Progenitor cell of endocrine pancreas (in vitro differentiated cells): ENCODE data around the gene NCAPG2. TPM values are rescaled to one million over a fixed set of nuclear protein-coding genes. Genes with fewer than 3 reads are reported as not detected.

Experiments
- DNase-seq: peaks from one replicate; pipeline ENCODE4 v3.0.0; 2021; ENCODE audit warnings: low spot score; ENCODE audit not compliant: unreplicated experiment
- H3K27ac Mint-ChIP-seq: 2 replicates; pipeline ENCODE4 v1.8.0; 2021; ENCODE audit warnings: mild to moderate bottlenecking, moderate library complexity, mixed read lengths
- H3K27me3 Mint-ChIP-seq: 2 replicates; pipeline ENCODE4 v1.8.0; 2021; ENCODE audit warnings: mixed read lengths
- H3K36me3 Mint-ChIP-seq: 2 replicates; pipeline ENCODE4 v1.8.0; 2022; ENCODE audit warnings: mixed read lengths; ENCODE audit not compliant: insufficient read depth
- H3K4me1 Mint-ChIP-seq: 2 replicates; pipeline ENCODE4 v1.8.0; 2021; ENCODE audit warnings: low read depth, mixed read lengths
- H3K4me3 Mint-ChIP-seq: 2 replicates; pipeline ENCODE4 v1.8.0; 2021; ENCODE audit warnings: low read depth, mild to moderate bottlenecking, moderate library complexity, mixed read lengths
- H3K9me3 Mint-ChIP-seq: 2 replicates; pipeline ENCODE4 v1.8.0; 2021; ENCODE audit warnings: low read depth, mixed read lengths
- total RNA-seq: library from RNA; stranded (reverse); gene quantifications from 2 replicates; pipeline ENCODE4 v1.2.1, GENCODE V29; 2021
- TF ChIP-seq, protein P1 (sequence below): fragments of 200-600 bp; sonication (generic); IDR thresholded peaks from one replicate; pipeline ENCODE4 v1.5.0; 2021; ENCODE audit warnings: antibody characterized with exemption, mild to moderate bottlenecking; ENCODE audit not compliant: unreplicated experiment

NCAPG2 gene
- total RNA-seq, 1 donor from 2014 or later, result 28.3 TPM

GRCh38 chr7:158651968-158652565 is 52.5 kb downstream of the NCAPG2 start:
- Mint-ChIP-seq H3K36me3 (peaks cover 18% of the 10 kb centered on the region), H3K4me3 (no peak overlapping the region), H3K27me3 (no peaks in the 10 kb centered on the region), H3K9me3 (peaks cover 4% of the 10 kb centered on the region), H3K4me1 (peaks cover 4% of the 10 kb centered on the region), H3K27ac (peak overlapping the region; percentile 2)
- TF ChIP-seq, protein P1, sequence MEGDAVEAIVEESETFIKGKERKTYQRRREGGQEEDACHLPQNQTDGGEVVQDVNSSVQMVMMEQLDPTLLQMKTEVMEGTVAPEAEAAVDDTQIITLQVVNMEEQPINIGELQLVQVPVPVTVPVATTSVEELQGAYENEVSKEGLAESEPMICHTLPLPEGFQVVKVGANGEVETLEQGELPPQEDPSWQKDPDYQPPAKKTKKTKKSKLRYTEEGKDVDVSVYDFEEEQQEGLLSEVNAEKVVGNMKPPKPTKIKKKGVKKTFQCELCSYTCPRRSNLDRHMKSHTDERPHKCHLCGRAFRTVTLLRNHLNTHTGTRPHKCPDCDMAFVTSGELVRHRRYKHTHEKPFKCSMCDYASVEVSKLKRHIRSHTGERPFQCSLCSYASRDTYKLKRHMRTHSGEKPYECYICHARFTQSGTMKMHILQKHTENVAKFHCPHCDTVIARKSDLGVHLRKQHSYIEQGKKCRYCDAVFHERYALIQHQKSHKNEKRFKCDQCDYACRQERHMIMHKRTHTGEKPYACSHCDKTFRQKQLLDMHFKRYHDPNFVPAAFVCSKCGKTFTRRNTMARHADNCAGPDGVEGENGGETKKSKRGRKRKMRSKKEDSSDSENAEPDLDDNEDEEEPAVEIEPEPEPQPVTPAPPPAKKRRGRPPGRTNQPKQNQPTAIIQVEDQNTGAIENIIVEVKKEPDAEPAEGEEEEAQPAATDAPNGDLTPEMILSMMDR, result no peak
- no peak for DNase-seq

DNA sequence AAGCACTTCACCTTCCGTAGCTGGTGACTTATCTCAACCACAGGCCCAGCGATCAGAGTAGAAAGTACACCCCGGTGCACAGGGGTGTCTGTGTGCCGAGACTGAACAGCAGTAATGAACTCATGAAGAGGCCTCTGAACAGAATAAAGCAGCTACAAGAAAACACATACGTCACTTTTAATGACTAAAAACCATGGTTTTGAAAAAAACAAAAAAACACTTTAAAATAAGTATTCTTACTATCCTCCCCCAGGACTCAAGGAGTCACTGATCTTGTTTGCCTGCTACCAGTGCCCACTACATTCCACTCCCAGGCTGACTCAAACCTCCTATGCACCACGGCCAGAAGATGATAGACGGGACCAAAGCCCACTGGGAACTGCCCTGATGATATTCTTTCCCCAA is 53.8 kb downstream of the NCAPG2 start:
- Mint-ChIP-seq H3K9me3 (peaks cover 4% of the 10 kb centered on the region), H3K27me3 (no peaks in the 10 kb centered on the region), H3K4me3 (no peak overlapping the region), H3K4me1 (peaks cover 4% of the 10 kb centered on the region), H3K36me3 (peaks cover 15% of the 10 kb centered on the region), H3K27ac (no peak overlapping the region)
- TF ChIP-seq, protein P1, result no peak
- no peak for DNase-seq

- TF ChIP-seq, protein P1, result no peak
- Mint-ChIP-seq H3K36me3 (peaks cover 16% of the 10 kb centered on the region), H3K4me1 (peaks cover 4% of the 10 kb centered on the region), H3K4me3 (no peak overlapping the region), H3K9me3 (peaks cover 4% of the 10 kb centered on the region), H3K27me3 (no peaks in the 10 kb centered on the region), H3K27ac (no peak overlapping the region)
- no peak for DNase-seq
These were observed 55.3 kb downstream of the NCAPG2 start for GRCh38 chr7:158649279-158649678.

DNA sequence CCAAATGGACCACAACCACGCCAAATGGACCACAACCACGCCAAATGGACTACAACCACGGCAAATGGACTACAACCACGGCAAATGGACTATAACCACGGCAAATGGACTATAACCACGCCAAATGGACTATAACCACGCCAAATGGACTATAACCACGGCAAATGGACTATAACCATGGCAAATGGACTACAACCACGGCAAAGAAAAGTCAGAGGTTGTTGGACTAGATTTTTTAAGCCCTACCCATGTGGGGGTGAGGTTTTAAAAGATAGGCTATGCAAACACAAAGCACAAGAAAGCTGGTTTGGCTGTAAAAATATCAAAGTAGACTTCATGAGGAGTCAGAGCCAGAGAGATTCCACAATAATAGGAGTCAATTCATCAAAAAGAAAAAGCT is 55.8 kb downstream of the NCAPG2 start:
- no peak overlapping the region for H3K27ac Mint-ChIP-seq
- peaks cover 4% of the 10 kb centered on the region for H3K9me3 Mint-ChIP-seq
- no peak overlapping the region for H3K4me3 Mint-ChIP-seq
- H3K36me3 Mint-ChIP-seq, result peaks cover 18% of the 10 kb centered on the region
- H3K4me1 Mint-ChIP-seq, result peaks cover 4% of the 10 kb centered on the region
- H3K27me3 Mint-ChIP-seq, result no peaks in the 10 kb centered on the region
- TF ChIP-seq, protein P1, result no peak
- DNase-seq, result no peak

DNA sequence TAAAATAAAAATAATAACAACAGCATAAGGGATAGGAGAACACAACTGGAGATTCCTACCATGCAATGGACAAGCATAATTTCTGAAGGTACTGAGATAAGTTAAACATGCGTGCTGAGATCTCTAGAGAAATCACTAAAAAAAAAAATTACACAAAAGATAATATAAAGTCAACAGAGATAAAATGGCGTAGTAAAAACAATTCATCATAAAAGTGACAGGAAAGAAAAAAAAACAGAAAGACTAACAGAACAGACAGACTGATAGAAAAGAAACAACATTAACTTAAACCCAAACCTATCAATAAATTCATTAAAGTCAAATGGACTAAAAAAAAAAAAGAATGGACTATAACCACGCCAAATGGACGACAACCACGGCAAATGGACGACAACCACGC is 56.4 kb downstream of the NCAPG2 start:
- Mint-ChIP-seq H3K36me3 (peaks cover 18% of the 10 kb centered on the region), H3K27me3 (no peaks in the 10 kb centered on the region), H3K27ac (no peak overlapping the region), H3K4me1 (peaks cover 4% of the 10 kb centered on the region), H3K9me3 (peaks cover 4% of the 10 kb centered on the region), H3K4me3 (no peak overlapping the region)
- DNase-seq, result no peak
- TF ChIP-seq, protein P1, result no peak
